Parathyroid adenoma (tissue), 2 donors: ENCODE data around the gene C10orf90.

Experiments
- H2AFZ ChIP-seq: fragments of 300-600 bp; sonication (generic); one replicate; pipeline ENCODE4 v1.7.0; 2017; ENCODE audit warnings: antibody characterized with exemption, mild to moderate bottlenecking
- H3K27ac ChIP-seq: fragments of 300-600 bp; sonication (generic); one replicate; pipeline ENCODE4 v1.7.0; 2017
- H3K27me3 ChIP-seq: fragments of 300-600 bp; sonication (generic); one replicate; pipeline ENCODE4 v1.7.0; 2017; ENCODE audit warnings: low read length; ENCODE audit not compliant: control insufficient read depth, insufficient read depth
- H3K36me3 ChIP-seq: fragments of 300-600 bp; sonication (generic); one replicate; pipeline ENCODE4 v1.7.0; 2017; ENCODE audit warnings: low read length; ENCODE audit not compliant: control insufficient read depth, insufficient read depth
- H3K4me1 ChIP-seq: fragments of 300-600 bp; sonication (generic); one replicate; pipeline ENCODE4 v1.7.0; 2017; ENCODE audit warnings: control low read depth
- H3K4me2 ChIP-seq: fragments of 300-600 bp; sonication (generic); one replicate; pipeline ENCODE4 v1.7.0; 2017; ENCODE audit warnings: low read length
- H3K4me3 ChIP-seq: fragments of 300-600 bp; sonication (generic); one replicate; pipeline ENCODE4 v1.7.0; 2017; ENCODE audit warnings: low read depth, low read length
- H3K79me2 ChIP-seq: fragments of 300-600 bp; sonication (generic); one replicate; pipeline ENCODE4 v1.7.0; 2017; ENCODE audit warnings: control low read depth
- H3K9ac ChIP-seq: fragments of 300-600 bp; sonication (generic); one replicate; pipeline ENCODE4 v1.7.0; 2017; ENCODE audit warnings: mild to moderate bottlenecking
- H3K9me3 ChIP-seq: fragments of 300-600 bp; sonication (generic); one replicate; pipeline ENCODE4 v1.7.0; 2017; ENCODE audit warnings: low read length; ENCODE audit not compliant: control insufficient read depth
- TF ChIP-seq, protein P1 (sequence below): fragments of 300-600 bp; sonication (generic); IDR thresholded peaks from one replicate; pipeline ENCODE4 v1.7.0; 2017; ENCODE audit warnings: antibody characterized with exemption, mild to moderate bottlenecking
- donor health status: primary hyperparathyroidism.

Gene C10orf90

DNA sequence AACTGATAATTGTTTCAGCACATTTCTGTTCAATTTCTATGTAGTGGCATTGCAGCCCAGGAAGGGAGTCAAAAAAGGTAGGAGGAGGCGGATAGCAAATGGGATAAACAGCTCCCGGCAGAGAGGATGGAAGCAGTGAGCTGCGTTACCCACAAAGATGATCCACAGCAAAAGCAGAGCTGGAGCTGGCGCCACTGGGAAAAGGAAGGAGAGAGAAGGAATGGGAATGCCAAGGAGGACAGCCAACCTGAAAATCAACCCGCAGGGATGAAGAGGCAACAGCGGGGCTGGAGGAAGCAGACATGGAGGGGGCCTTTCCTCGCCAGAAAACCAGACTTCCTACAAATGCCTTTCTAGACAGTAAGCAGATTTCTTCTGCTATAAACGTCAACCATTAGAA lies 199.5 kb downstream of the C10orf90 start:
- Histone ChIP-seq H3K4me1 (no peaks in the 10 kb centered on the region), H3K27ac (no peak overlapping the region), H3K4me3 (no peak overlapping the region), H3K79me2 (no peaks in the 10 kb centered on the region), H3K4me2 (no peak overlapping the region), H3K9ac (no peak overlapping the region), H3K36me3 (no peaks in the 10 kb centered on the region), H3K27me3 (no peaks in the 10 kb centered on the region), H2AFZ (no peak overlapping the region), H3K9me3 (no peaks in the 10 kb centered on the region)
- TF ChIP-seq, protein P1, sequence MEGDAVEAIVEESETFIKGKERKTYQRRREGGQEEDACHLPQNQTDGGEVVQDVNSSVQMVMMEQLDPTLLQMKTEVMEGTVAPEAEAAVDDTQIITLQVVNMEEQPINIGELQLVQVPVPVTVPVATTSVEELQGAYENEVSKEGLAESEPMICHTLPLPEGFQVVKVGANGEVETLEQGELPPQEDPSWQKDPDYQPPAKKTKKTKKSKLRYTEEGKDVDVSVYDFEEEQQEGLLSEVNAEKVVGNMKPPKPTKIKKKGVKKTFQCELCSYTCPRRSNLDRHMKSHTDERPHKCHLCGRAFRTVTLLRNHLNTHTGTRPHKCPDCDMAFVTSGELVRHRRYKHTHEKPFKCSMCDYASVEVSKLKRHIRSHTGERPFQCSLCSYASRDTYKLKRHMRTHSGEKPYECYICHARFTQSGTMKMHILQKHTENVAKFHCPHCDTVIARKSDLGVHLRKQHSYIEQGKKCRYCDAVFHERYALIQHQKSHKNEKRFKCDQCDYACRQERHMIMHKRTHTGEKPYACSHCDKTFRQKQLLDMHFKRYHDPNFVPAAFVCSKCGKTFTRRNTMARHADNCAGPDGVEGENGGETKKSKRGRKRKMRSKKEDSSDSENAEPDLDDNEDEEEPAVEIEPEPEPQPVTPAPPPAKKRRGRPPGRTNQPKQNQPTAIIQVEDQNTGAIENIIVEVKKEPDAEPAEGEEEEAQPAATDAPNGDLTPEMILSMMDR = no peak

DNA sequence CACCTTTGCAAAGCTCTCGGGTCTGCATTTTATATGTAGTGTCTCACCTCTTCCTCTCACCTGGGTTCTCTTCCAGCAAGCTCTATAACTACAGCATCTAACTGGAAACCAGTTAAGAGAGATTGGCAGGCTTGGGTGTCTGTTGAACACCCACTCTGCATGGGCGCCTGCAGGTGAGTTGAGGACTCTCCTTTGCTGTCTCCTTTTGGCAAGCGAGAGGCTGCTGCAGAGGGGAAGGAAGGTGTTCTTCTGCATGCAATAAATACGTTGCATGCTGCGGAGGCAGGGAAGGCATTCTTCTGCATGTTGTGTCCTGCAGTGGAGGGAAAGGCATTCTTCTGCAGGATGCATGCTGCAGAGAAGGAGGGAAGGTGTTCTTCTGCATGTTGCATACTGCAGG lies 200.8 kb downstream of the C10orf90 start:
- Histone ChIP-seq H3K4me1 (no peaks in the 10 kb centered on the region), H3K27me3 (no peaks in the 10 kb centered on the region), H3K9ac (no peak overlapping the region), H3K79me2 (no peaks in the 10 kb centered on the region), H2AFZ (no peak overlapping the region), H3K4me3 (no peak overlapping the region), H3K27ac (no peak overlapping the region), H3K9me3 (no peaks in the 10 kb centered on the region), H3K4me2 (no peak overlapping the region), H3K36me3 (no peaks in the 10 kb centered on the region)
- TF ChIP-seq, protein P1 = no peak

DNA sequence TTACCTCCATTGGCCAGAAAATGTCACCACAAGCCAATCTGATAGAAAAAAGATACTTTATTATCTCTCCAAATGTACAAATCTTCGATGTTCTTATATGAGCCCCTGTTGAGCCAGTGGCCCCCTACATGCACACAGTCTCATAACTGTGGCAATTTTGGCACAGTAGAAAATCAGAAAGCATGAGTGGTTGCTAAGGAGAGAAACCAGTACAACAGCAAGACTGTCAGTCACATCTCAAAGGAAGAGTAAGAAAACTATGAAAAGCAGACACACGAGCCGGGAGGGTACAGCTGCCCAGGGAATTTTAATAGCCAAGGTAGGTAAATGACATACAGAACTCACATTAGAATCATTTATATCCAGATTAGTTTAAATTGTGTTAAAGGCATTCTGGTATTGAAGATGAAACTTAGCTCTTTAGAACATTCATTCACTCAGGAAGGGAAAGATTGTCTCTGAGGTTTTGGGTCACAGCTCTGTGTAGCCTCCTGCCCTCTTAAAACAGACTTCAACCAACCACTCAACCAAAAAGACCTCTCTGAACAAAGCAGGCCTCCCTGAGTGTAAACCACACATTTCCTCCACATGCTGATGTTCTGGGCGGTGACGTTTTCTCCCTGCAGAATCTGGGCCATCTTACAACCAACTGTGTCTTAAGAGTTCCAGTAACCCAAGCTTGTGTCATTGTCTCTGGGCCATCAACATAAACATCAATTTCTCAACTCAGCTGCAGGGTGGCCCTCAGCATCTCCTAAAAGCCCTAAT lies 201.4 kb downstream of the C10orf90 start:
- no peak overlapping the region for H3K9ac ChIP-seq
- no peak overlapping the region for H3K4me3 ChIP-seq
- H3K36me3 ChIP-seq = no peaks in the 10 kb centered on the region
- no peaks in the 10 kb centered on the region for H3K27me3 ChIP-seq
- no peaks in the 10 kb centered on the region for H3K9me3 ChIP-seq
- H3K79me2 ChIP-seq = no peaks in the 10 kb centered on the region
- H3K27ac ChIP-seq = no peak overlapping the region
- H3K4me2 ChIP-seq = no peak overlapping the region
- H3K4me1 ChIP-seq = no peaks in the 10 kb centered on the region
- TF ChIP-seq, protein P1 = no peak
- H2AFZ ChIP-seq = no peak overlapping the region

DNA sequence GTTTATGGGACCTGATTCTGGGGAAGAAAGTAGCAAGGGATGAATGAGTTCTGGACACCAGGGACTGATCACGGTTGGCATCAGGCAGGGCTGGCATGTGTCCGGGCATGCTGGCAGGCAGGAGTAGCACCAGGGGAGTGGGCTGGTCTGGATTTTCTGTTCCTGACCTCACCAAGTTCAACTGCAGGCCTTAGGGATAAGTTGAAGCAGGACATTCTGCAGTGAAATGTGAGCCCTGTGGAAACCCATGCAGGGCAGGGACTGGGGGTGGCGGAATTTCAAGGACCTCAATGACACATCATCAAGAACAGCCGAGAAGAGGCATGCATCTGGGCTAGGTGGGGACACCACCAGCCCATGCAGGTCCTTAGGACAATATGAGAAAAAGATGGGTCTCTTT lies 202.0 kb downstream of the C10orf90 start:
- H3K79me2 ChIP-seq = no peaks in the 10 kb centered on the region
- no peak overlapping the region for H3K4me3 ChIP-seq
- no peaks in the 10 kb centered on the region for H3K9me3 ChIP-seq
- H3K27ac ChIP-seq = no peak overlapping the region
- no peak overlapping the region for H2AFZ ChIP-seq
- H3K36me3 ChIP-seq = no peaks in the 10 kb centered on the region
- TF ChIP-seq, protein P1 = no peak
- no peak overlapping the region for H3K9ac ChIP-seq
- H3K4me1 ChIP-seq = no peaks in the 10 kb centered on the region
- H3K4me2 ChIP-seq = no peak overlapping the region
- H3K27me3 ChIP-seq = no peaks in the 10 kb centered on the region

DNA sequence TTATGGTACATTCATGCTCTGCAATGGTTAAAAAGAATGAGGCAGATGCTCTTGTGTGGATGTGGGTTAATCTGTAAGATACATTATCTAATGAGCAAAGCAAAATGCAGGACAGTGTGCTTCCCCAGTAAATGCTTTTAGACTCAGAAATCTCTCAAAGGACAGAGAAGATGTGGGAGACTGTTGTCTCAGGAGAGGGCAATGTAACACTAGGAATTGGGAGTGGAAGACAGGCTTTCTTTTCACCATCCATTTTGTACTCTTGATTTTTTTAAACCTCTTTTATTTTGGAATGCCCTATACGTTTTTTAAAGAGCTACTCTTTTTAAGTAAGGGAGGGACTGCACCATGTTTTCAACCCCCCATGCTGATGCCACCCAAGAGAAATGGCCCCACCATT lies 204.7 kb downstream of the C10orf90 start:
- H3K9ac ChIP-seq = no peak overlapping the region
- H3K27me3 ChIP-seq = no peaks in the 10 kb centered on the region

More for the DNA sequence above, 204.7 kb downstream of the C10orf90 start:
- TF ChIP-seq, protein P1 = no peak
- H3K36me3 ChIP-seq = no peaks in the 10 kb centered on the region
- no peaks in the 10 kb centered on the region for H3K79me2 ChIP-seq
- H3K4me3 ChIP-seq = no peak overlapping the region
- H3K27ac ChIP-seq = no peak overlapping the region
- no peaks in the 10 kb centered on the region for H3K4me1 ChIP-seq
- H2AFZ ChIP-seq = no peak overlapping the region
- H3K4me2 ChIP-seq = no peak overlapping the region
- no peaks in the 10 kb centered on the region for H3K9me3 ChIP-seq
